Subcutaneous adipose tissue (tissue), 4 donors: ENCODE measurements around the gene UNC79. TPM values are rescaled to one million over a fixed set of nuclear protein-coding genes. Genes with fewer than 3 reads are reported as not detected.

Experiments
- CTCF ChIP-seq: fragments of 450-650 bp; IDR thresholded peaks from one replicate; pipeline ENCODE4 v1.5.1; 2016; ENCODE audit warnings: low read depth, mild to moderate bottlenecking, control low read depth, antibody characterized with exemption, moderate library complexity
- total RNA-seq, 4 donors: library from RNA; depleted of rRNA; stranded (reverse); fragments of >200 nt; gene quantifications; one replicate each; pipeline ENCODE4 v1.1.0, GENCODE V29; 2016

The UNC79 gene
- total RNA-seq, 4 donors from 2014 or later: 0.16 to 0.75 (median 0.28) TPM

- no peak for TF ChIP-seq CTCF
Measured at GRCh38 chr14:93693914-93694313, 263.2 kb downstream of the UNC79 start.

GRCh38 chr14:93700928-93701327, 270.2 kb downstream of the UNC79 start:
- no peak for TF ChIP-seq CTCF

GRCh38 chr14:93701562-93701961, 270.8 kb downstream of the UNC79 start:
- TF ChIP-seq CTCF: no peak

DNA sequence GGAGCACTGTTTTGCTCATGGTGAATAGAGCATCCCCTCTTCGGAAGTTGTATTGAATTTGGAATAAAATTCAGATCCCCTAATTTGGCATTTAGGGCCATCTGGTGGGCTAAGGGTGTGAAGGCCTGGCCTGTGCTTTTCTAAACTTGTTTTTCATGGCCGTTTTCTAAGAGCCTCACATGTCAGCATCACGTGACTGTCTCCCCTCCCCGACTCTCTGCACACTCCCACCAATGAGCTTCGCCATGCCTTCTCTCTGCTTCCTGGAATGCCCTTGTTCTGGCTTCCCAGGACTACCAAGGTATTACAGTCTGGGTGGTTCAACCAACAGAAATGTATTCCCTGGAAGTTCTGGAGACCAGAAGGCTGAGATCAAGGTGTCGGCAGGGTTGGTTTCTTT, 272.2 kb downstream of the UNC79 start:
- TF ChIP-seq CTCF: no peak

DNA sequence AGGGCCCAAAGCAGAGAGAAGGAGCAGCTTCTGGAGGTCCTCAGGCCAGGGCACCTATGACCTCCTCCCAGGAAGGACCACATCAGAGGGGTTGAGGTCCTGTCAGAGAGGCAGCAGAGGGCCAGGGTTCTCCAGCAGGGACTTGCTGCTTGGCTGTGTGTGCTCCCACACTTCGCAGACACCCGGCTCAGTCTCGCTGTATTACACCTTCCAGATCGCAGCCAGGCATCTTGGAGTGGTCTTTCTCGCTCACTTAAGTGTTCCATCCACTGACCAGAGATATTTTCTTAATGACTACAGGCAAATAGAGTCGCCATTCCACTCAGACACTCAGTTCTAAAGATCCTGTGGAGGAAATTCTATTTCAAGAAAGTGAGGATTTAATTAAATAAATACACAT, 273.2 kb downstream of the UNC79 start:
- TF ChIP-seq CTCF: no peak

- TF ChIP-seq CTCF: no peak
Measured at GRCh38 chr14:93705513-93706156, 274.9 kb downstream of the UNC79 start.

GRCh38 chr14:93706360-93706955, 275.7 kb downstream of the UNC79 start:
- no peak for TF ChIP-seq CTCF
